VCaP (cell line): ENCODE results near the gene NLK.

ENCODE experiments used
- H3K27ac ChIP-seq: fragments of 450-650 bp; 2 replicates; pipeline ENCODE4 v1.5.1; 2017
- CTCF ChIP-seq: fragments of 450-650 bp; conservative IDR thresholded peaks from 2 replicates; pipeline ENCODE4 v1.5.1; 2017; ENCODE audit warnings: mild to moderate bottlenecking, moderate library complexity

The NLK gene

GRCh38 chr17:28127196-28127595, 84.7 kb downstream of the NLK start:
- no peak for TF ChIP-seq CTCF

GRCh38 chr17:28128779-28129178, 86.3 kb downstream of the NLK start:
- no peak overlapping the region for H3K27ac ChIP-seq
- TF ChIP-seq CTCF, result no peak

More at GRCh38 chr17:28127196-28127595, 84.7 kb downstream of the NLK start:
- no peak overlapping the region for H3K27ac ChIP-seq

GRCh38 chr17:28130472-28130871, 88.0 kb downstream of the NLK start:
- H3K27ac ChIP-seq, result no peak overlapping the region
- TF ChIP-seq CTCF, result no peak

GRCh38 chr17:28131599-28131998, 89.1 kb downstream of the NLK start:
- H3K27ac ChIP-seq, result no peak overlapping the region
- no peak for TF ChIP-seq CTCF

- TF ChIP-seq CTCF, result no peak
- no peak overlapping the region for H3K27ac ChIP-seq
Observed at GRCh38 chr17:28133562-28133970, 91.1 kb downstream of the NLK start.

GRCh38 chr17:28136923-28137322, 94.4 kb downstream of the NLK start:
- TF ChIP-seq CTCF, result peak; percentile 39
- no peak overlapping the region for H3K27ac ChIP-seq

GRCh38 chr17:28139822-28140221, 97.3 kb downstream of the NLK start:
- H3K27ac ChIP-seq, result no peak overlapping the region
- no peak for TF ChIP-seq CTCF

- TF ChIP-seq CTCF, result no peak
- no peak overlapping the region for H3K27ac ChIP-seq
Observed at GRCh38 chr17:28141313-28141712, 98.8 kb downstream of the NLK start.
